Measurements from ENCODE around the gene LONP2. TPM values are rescaled to one million over a fixed set of nuclear protein-coding genes. Genes with fewer than 3 reads are reported as not detected.

LONP2 gene
- total and polyA plus RNA-seq, 9 of the 15 experiments (the other 6 are each of a cell fraction or from before 2014, with no cell fraction given), result 8.1 to 41.2 (median 25.6) TPM

DNA sequence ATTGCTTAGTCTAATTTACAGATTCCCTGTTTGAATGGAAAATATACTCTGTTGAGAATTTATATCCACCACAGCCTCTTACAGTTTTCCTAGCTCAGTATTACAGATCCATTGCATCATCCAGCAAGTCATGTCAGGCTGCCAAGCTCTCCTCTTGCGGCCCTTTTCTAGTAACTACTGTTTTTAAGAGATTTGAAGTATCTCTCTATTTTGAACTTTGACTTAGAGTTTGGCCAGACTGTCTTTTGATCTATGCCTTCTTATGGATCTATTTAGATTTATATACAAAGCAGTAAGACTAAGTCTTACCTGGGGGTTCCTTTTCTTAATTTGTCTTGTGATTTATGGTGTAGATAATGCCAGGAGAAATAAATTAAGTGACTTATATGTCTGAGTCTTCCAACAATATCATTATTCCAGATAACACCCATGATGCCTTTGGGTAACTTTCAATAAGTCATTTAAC is 56.3 kb downstream of the LONP2 start (continued):
- TF ChIP-seq, protein P1, sequence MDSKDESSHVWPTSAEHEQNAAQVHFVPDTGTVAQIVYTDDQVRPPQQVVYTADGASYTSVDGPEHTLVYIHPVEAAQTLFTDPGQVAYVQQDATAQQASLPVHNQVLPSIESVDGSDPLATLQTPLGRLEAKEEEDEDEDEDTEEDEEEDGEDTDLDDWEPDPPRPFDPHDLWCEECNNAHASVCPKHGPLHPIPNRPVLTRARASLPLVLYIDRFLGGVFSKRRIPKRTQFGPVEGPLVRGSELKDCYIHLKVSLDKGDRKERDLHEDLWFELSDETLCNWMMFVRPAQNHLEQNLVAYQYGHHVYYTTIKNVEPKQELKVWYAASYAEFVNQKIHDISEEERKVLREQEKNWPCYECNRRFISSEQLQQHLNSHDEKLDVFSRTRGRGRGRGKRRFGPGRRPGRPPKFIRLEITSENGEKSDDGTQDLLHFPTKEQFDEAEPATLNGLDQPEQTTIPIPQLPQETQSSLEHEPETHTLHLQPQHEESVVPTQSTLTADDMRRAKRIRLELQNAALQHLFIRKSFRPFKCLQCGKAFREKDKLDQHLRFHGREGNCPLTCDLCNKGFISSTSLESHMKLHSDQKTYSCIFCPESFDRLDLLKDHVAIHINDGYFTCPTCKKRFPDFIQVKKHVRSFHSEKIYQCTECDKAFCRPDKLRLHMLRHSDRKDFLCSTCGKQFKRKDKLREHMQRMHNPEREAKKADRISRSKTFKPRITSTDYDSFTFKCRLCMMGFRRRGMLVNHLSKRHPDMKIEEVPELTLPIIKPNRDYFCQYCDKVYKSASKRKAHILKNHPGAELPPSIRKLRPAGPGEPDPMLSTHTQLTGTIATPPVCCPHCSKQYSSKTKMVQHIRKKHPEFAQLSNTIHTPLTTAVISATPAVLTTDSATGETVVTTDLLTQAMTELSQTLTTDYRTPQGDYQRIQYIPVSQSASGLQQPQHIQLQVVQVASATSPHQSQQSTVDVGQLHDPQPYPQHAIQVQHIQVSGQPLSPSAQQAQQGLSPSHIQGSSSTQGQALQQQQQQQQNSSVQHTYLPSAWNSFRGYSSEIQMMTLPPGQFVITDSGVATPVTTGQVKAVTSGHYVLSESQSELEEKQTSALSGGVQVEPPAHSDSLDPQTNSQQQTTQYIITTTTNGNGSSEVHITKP (IDR thresholded peaks at IDR 0.05; ENCODE audit: partially characterized antibody), result no peak
- TF ChIP-seq, protein P2, sequence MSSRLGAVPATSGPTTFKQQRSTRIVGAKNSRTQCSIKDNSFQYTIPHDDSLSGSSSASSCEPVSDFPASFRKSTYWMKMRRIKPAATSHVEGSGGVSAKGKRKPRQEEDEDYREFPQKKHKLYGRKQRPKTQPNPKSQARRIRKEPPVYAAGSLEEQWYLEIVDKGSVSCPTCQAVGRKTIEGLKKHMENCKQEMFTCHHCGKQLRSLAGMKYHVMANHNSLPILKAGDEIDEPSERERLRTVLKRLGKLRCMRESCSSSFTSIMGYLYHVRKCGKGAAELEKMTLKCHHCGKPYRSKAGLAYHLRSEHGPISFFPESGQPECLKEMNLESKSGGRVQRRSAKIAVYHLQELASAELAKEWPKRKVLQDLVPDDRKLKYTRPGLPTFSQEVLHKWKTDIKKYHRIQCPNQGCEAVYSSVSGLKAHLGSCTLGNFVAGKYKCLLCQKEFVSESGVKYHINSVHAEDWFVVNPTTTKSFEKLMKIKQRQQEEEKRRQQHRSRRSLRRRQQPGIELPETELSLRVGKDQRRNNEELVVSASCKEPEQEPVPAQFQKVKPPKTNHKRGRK (tag; IDR thresholded peaks at IDR 0.05), result no peak
- TF ChIP-seq ARNT (IDR thresholded peaks at IDR 0.05), result no peak
- no peak for TF ChIP-seq ZNF436 (CRISPR knock-in tag; IDR thresholded peaks at IDR 0.05)
- TF ChIP-seq, protein P3, sequence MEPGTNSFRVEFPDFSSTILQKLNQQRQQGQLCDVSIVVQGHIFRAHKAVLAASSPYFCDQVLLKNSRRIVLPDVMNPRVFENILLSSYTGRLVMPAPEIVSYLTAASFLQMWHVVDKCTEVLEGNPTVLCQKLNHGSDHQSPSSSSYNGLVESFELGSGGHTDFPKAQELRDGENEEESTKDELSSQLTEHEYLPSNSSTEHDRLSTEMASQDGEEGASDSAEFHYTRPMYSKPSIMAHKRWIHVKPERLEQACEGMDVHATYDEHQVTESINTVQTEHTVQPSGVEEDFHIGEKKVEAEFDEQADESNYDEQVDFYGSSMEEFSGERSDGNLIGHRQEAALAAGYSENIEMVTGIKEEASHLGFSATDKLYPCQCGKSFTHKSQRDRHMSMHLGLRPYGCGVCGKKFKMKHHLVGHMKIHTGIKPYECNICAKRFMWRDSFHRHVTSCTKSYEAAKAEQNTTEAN (CRISPR knock-in tag; IDR thresholded peaks at IDR 0.05), result no peak
- no peak for TF ChIP-seq NELFE (IDR thresholded peaks at IDR 0.05; ENCODE audit: insufficient read depth, insufficient read length)
- no peak for TF ChIP-seq C11orf30 (IDR thresholded peaks at IDR 0.05; ENCODE audit: low read depth)
- TF ChIP-seq ZNF174 (CRISPR knock-in tag; IDR thresholded peaks at IDR 0.05), result no peak
- no peak for TF ChIP-seq SRF (CRISPR knock-in tag; IDR thresholded peaks at IDR 0.05)
- no peak for TF ChIP-seq ZNF696 (CRISPR knock-in tag; conservative IDR thresholded peaks at IDR 0.05)
- TF ChIP-seq ZZZ3 (IDR thresholded peaks at IDR 0.05), result no peak
- no peak; the same call in 1 of the 2 replicates for TF ChIP-seq GTF2E2 (tag; IDR thresholded peaks at IDR 0.05)
- TF ChIP-seq SMARCE1 (IDR thresholded peaks at IDR 0.05), result no peak
- TF ChIP-seq ZFPM2 (CRISPR knock-in tag; IDR thresholded peaks at IDR 0.05), result no peak
- TF ChIP-seq SRSF7 (optimal IDR thresholded peaks at IDR 0.05; ENCODE audit: low read depth, low read length), result no peak
- TF ChIP-seq, protein P4, sequence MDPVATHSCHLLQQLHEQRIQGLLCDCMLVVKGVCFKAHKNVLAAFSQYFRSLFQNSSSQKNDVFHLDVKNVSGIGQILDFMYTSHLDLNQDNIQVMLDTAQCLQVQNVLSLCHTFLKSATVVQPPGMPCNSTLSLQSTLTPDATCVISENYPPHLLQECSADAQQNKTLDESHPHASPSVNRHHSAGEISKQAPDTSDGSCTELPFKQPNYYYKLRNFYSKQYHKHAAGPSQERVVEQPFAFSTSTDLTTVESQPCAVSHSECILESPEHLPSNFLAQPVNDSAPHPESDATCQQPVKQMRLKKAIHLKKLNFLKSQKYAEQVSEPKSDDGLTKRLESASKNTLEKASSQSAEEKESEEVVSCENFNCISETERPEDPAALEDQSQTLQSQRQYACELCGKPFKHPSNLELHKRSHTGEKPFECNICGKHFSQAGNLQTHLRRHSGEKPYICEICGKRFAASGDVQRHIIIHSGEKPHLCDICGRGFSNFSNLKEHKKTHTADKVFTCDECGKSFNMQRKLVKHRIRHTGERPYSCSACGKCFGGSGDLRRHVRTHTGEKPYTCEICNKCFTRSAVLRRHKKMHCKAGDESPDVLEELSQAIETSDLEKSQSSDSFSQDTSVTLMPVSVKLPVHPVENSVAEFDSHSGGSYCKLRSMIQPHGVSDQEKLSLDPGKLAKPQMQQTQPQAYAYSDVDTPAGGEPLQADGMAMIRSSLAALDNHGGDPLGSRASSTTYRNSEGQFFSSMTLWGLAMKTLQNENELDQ (CRISPR knock-in tag; IDR thresholded peaks at IDR 0.05; ENCODE audit: borderline replicate concordance), result no peak
- TF ChIP-seq PML (IDR thresholded peaks at IDR 0.05; ENCODE audit: low read length), result no peak
- peak; percentile 7; the same call in 1 of the 2 replicates for TF ChIP-seq MAFK (IDR thresholded peaks at IDR 0.05; ENCODE audit: low read length)
- no peak for TF ChIP-seq BDP1 (IDR thresholded peaks at IDR 0.05; ENCODE audit: insufficient read depth, insufficient read length)
- no peak for TF ChIP-seq ILF3 (IDR thresholded peaks at IDR 0.05; ENCODE audit: borderline replicate concordance)
- peak; percentile 89 for TF ChIP-seq CXXC5 (CRISPR knock-in tag; IDR thresholded peaks at IDR 0.05)
